Osteocyte (in vitro differentiated cells): ENCODE results near the gene PDGFC. TPM values are rescaled to one million over a fixed set of nuclear protein-coding genes. Genes with fewer than 3 reads are reported as not detected.

Source experiments
- DNase-seq: peaks from one replicate; pipeline ENCODE4 v3.0.0; 2021; ENCODE audit warnings: mixed read lengths; ENCODE audit not compliant: unreplicated experiment; ENCODE audit errors: extremely low spot score
- H3K27ac Mint-ChIP-seq: one replicate; pipeline ENCODE4 v1.8.0; 2021; ENCODE audit warnings: mild to moderate bottlenecking, mixed read lengths; ENCODE audit not compliant: unreplicated experiment
- H3K27me3 Mint-ChIP-seq: one replicate; pipeline ENCODE4 v1.8.0; 2021; ENCODE audit warnings: mixed read lengths; ENCODE audit not compliant: unreplicated experiment
- H3K36me3 Mint-ChIP-seq: one replicate; pipeline ENCODE4 v1.8.0; 2021; ENCODE audit warnings: mixed read lengths; ENCODE audit not compliant: unreplicated experiment
- H3K4me1 Mint-ChIP-seq: one replicate; pipeline ENCODE4 v1.8.0; 2021; ENCODE audit warnings: mixed read lengths; ENCODE audit not compliant: unreplicated experiment
- H3K4me3 Mint-ChIP-seq: one replicate; pipeline ENCODE4 v1.8.0; 2021; ENCODE audit warnings: mild to moderate bottlenecking, moderate library complexity, mixed read lengths; ENCODE audit not compliant: unreplicated experiment
- H3K9me3 Mint-ChIP-seq: one replicate; pipeline ENCODE4 v1.8.0; 2021; ENCODE audit warnings: mixed read lengths; ENCODE audit not compliant: unreplicated experiment
- CTCF ChIP-seq: fragments of 200-600 bp; sonication (generic); IDR thresholded peaks from 2 replicates; pipeline ENCODE4 v1.5.0; 2021; ENCODE audit warnings: antibody characterized with exemption, mild to moderate bottlenecking, moderate library complexity
- total RNA-seq: library from RNA; stranded (reverse); gene quantifications from 2 replicates; pipeline ENCODE4 v1.2.1, GENCODE V29; 2021

Gene PDGFC
- total RNA-seq, 1 donor from 2014 or later: 25.4 TPM

DNA sequence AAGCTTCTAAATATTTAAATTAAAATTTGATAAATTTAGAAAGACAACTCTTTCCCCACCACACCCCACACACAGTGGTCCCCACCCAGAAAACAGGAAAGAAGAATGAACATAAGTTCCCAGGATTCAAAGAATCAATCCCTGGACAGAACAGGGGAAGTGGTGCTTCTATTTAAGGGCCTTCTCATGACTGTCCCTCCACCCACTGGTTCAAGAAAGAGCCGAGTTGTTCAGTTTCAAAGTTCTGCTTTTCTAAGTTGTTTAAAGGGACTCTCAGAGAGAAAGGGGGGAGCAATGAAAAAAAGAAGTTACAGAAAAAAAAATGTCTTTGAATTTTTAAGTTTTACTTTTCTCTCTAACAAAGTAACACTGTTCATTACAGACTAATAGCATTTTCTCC lies 195.8 kb downstream of the PDGFC start:
- H3K9me3 Mint-ChIP-seq: peaks cover under 1% of the 10 kb centered on the region
- H3K36me3 Mint-ChIP-seq: peaks cover under 1% of the 10 kb centered on the region
- no peaks in the 10 kb centered on the region for H3K27me3 Mint-ChIP-seq
- H3K27ac Mint-ChIP-seq: peak overlapping the region; percentile 44
- peaks cover 58% of the 10 kb centered on the region for H3K4me1 Mint-ChIP-seq
- no peak overlapping the region for H3K4me3 Mint-ChIP-seq
- TF ChIP-seq CTCF: no peak
- no peak for DNase-seq

DNA sequence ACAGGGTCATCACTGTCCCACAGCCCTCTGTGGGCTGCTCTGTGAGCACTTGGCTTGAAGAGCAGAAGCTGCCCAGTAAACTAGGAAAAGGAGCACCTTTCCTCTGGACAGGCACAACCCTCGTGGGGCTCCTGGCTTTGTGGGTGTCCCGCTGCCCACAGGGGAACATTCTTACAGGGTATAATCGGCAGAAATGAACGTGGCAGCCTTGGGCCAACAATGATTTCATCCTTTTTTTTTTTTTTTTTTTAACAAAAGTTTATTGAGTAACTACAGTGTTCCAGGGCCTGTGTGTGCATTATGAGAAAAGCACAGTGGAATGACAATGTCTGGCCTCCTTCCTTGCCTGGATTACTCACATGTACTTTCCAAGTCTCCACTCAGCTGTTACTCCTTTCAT lies 197.2 kb downstream of the PDGFC start:
- no peak for DNase-seq
- H3K4me1 Mint-ChIP-seq: peaks cover 62% of the 10 kb centered on the region

DNA sequence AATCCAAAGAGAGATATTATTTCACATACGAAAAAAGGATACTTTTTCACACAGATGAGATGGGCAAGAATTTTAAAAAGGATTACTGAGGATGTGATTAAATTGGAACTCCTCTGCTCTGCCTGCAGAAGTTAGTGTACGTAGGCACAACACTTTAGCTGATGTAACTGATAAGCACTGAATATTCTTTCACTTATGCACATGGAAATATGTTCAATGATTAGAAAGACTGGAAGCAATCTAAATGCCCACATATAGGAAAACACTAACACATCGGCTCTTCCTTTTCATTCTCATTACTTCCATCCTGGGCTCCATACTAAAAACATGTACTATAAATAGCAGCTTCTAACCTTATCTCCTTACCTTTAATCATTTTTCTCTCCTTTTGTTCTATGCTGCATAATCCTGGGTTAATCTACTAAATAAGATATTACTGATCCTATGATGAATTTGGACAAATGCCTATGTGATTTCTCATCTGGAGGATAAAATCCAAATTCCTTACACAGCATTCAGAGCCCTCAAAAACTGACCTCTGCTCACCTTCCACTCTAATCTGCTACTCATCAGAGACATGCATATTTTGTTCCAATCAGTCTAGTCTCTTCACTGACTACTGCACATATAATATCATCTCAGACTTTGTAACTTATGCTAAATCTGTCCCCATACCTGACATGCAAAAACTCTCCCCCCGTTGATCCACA lies 197.8 kb downstream of the PDGFC start:
- Mint-ChIP-seq H3K9me3 (no peaks in the 10 kb centered on the region), H3K27me3 (no peaks in the 10 kb centered on the region), H3K27ac (peak overlapping the region; percentile 29), H3K4me3 (no peak overlapping the region), H3K36me3 (no peaks in the 10 kb centered on the region), H3K4me1 (peaks cover 56% of the 10 kb centered on the region)
- TF ChIP-seq CTCF: no peak
- DNase-seq: no peak

More for the DNA sequence above, 197.2 kb downstream of the PDGFC start:
- TF ChIP-seq CTCF: no peak
- Mint-ChIP-seq H3K36me3 (no peaks in the 10 kb centered on the region), H3K9me3 (no peaks in the 10 kb centered on the region), H3K27me3 (no peaks in the 10 kb centered on the region), H3K27ac (peak overlapping the region; percentile 29), H3K4me3 (no peak overlapping the region)

- Mint-ChIP-seq H3K27ac (peak overlapping the region; percentile 80), H3K9me3 (no peaks in the 10 kb centered on the region), H3K4me3 (peak overlapping the region; percentile 44), H3K4me1 (peaks cover 51% of the 10 kb centered on the region), H3K27me3 (no peaks in the 10 kb centered on the region), H3K36me3 (peaks cover 5% of the 10 kb centered on the region)
- TF ChIP-seq CTCF: no peak
- DNase-seq: no peak
Measured at GRCh38 chr4:156771171-156771837, 200.3 kb downstream of the PDGFC start.

DNA sequence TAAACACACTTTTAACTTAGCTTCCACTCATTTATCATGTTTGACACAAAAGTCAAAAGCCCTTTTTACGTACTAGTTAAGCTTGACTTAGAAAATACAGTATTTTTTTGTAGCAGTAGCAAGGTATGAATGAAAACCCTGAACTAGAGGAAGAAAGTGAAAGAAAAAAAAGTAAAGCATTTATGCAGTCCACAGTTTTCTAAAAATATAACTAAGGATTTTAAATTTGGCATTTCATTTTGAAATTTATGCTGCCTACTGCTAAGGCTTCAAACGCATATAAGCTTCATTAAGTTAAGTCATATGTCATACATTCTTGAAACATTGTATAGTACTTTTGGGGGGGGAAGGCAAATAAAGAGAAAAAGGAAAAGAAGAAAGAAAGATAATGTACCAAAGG lies 201.5 kb downstream of the PDGFC start:
- Mint-ChIP-seq H3K27ac (peak overlapping the region; percentile 80), H3K27me3 (no peaks in the 10 kb centered on the region), H3K36me3 (peaks cover 8% of the 10 kb centered on the region), H3K4me1 (peaks cover 49% of the 10 kb centered on the region), H3K4me3 (no peak overlapping the region), H3K9me3 (no peaks in the 10 kb centered on the region)
- no peak for DNase-seq
- TF ChIP-seq CTCF: no peak
